Measurements from ENCODE around the gene DHRSX.

- no peak for TF ChIP-seq CTCF (IDR thresholded peaks at IDR 0.05)
- TF ChIP-seq EZH2 (IDR thresholded peaks at IDR 0.05): no peak
Observed at GRCh38 chrX:2539586-2539985, 38.8 kb upstream of the DHRSX start.

Data from neural progenitor cell (in vitro differentiated cells).